Tongue (tissue), 2 donors: ENCODE data around the gene REC8. TPM values are rescaled to one million over a fixed set of nuclear protein-coding genes. Genes with fewer than 3 reads are reported as not detected.
"Not testable (repeated sequence)": the region's sequence is repeated elsewhere in the genome, so short reads cannot be mapped to it uniquely, and the experiment has no call there.

Source experiments
- DNase-seq: peaks from one replicate; pipeline ENCODE4 v3.0.0-alpha.2; 2015
- total RNA-seq: library from RNA; depleted of rRNA; stranded (reverse); fragments of >200 nt; gene quantifications from one replicate; pipeline ENCODE4 v1.2.3, GENCODE V29; 2014

Gene REC8
- total RNA-seq, 1 donor from 2014 or later: 8.6 TPM

DNA sequence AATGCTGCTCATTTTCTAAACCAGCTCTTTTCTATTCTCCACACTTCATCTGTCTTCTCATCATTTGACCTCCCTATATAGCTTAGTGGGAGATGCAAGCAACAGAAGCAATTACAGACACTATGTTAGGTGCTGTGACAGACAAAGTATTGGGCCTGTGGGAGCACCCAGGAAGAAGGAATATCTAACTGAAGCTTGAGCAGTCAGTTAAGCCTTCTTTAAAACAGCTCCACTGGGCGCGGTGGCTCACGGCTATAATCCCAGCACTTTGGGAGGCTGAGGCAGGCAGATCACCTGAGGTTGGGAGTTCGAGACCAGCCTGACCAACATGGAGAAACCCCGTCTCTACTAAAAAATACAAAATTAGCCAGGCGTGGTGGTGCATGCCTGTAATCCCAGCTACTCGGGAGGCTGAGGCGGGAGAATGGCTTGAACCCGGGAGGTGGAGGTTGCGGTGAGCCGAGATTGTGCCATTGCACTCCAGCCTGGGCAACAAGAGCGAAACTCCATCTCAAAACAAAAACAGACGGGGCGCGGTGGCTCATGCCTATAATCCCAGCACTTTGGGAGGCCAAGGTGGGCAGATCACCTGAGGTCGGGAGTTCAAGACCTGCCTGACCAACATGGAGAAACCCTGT is 31.5 kb downstream of the REC8 start:
- DNase-seq: not testable (repeated sequence)

DNA sequence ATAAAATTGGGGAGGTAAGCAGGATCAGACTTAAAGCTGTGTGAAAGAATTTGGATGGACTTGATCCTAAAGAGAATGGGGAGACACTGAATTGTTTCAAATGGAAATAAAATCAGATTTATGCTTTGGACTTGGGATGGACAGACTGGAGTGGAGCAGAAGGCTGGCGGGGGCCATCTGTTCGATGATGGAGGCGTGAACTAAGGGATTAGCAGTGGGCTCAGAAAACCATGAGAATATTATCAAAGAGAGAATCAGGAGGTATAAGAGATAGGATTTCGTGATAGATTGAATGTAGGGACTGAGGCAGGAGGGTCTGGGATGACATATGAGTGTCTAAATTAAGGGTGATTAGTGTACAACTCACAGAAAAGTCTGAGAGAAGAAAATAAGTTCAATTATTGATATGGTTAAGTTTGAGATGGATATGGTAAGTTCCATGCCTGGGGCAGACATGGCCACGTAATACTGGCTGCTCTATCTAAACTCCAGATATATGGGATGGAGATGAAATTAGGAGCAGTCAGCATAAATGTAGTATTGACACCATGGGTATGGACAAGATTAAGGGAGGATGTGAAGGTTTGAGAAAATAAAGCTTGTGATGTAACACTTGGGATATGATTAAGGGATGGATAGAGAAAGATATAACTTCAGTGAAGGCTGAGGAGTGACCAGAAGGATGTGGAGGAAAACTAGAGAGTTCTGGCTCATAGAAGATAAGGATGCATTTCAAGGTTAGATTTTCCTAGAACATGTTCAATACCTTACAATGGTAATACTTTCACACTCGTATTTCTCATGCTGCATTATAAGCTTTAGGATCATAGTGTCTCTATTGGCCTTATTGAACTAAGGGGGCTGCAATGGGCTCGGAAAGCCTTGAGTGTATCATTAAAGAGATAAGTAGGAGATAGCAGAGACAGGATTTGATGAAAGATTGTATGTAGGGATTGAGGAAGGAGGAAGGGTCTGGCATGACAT is 32.6 kb downstream of the REC8 start:
- DNase-seq: no peak

DNA sequence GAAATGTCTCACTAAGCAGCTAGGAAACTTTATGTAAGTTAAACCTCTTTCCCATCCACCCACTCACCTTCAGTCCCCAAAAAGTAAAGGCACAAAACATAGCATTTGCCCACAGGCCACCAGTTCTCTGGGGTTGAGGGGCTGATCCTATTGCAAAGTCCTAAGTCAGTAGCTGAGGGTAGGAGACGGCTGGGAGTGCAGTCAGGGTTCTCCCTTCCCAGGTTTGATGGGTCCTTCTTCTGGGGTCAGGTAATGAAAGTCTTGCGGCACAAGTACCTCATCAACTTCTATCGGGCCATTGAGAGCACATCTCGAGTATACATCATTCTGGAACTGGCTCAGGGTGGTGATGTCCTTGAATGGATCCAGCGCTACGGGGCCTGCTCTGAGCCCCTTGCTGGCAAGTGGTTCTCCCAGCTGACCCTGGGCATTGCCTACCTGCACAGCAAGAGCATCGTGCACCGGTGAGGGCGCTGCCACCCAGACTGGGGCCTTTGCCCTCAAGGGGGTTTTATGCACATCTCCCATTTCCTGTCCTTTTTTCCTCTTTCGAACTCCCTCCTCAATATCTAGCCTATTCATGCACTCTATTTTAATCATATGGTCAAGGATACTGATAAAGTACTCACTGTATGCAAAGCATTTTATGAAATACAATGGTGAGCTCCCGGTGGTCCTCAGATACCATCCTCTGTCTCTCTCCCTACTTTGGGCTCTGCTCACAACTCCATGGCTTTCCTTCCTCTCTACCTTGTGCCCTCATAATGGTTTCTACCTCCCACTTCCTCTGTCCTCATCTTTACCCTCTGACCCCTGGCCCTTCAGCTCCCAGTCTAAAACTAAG is 34.6 kb downstream of the REC8 start:
- no peak for DNase-seq

DNA sequence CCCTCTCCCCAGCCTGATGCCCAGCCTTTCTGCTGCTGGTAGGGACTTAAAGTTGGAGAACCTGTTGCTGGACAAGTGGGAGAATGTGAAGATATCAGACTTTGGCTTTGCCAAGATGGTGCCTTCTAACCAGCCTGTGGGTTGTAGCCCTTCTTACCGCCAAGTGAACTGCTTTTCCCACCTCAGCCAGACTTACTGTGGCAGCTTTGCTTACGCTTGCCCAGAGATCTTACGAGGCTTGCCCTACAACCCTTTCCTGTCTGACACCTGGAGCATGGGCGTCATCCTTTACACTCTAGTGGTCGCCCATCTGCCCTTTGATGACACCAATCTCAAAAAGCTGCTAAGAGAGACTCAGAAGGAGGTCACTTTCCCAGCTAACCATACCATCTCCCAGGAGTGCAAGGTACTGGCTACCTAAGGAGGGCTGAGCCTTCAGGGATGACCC is 35.2 kb downstream of the REC8 start:
- DNase-seq: no peak

DNA sequence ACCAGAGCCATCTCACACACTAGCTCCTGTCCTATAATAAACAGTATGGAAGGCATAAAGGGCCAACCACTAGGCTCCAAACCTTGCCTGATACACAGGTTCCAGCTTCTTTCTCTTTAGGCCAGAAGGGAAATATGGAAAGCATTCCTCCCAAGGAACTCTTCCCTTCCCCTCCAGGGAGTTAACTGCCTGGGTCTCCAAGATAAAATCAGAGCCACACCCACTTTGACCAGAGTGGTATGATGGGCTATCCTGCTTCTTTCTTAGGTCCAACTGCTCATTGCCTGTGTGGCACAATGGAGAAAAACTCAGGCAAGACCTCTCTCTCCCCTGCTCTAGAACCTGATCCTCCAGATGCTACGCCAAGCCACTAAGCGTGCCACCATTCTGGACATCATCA is 35.7 kb downstream of the REC8 start:
- no peak for DNase-seq

DNA sequence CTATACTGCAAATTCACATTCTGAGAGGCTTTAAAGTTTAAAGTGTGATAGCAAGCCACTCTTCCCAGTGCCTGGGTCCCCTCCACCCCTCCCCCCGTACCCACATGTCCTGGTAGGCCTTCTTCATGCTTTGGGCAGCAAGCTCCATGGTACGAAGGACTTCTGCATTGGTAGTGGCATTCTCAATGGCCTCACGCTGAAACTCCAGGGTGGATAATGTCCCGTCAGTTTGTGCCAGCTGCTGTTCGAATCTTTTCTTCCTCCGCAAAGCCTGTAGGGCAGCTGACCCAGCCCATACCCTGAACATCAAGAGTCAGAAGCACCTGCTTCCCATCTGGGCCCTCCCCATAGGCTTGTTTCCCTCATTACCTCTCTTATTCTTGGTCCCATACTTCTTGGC is 39.4 kb downstream of the REC8 start:
- DNase-seq: no peak

DNA sequence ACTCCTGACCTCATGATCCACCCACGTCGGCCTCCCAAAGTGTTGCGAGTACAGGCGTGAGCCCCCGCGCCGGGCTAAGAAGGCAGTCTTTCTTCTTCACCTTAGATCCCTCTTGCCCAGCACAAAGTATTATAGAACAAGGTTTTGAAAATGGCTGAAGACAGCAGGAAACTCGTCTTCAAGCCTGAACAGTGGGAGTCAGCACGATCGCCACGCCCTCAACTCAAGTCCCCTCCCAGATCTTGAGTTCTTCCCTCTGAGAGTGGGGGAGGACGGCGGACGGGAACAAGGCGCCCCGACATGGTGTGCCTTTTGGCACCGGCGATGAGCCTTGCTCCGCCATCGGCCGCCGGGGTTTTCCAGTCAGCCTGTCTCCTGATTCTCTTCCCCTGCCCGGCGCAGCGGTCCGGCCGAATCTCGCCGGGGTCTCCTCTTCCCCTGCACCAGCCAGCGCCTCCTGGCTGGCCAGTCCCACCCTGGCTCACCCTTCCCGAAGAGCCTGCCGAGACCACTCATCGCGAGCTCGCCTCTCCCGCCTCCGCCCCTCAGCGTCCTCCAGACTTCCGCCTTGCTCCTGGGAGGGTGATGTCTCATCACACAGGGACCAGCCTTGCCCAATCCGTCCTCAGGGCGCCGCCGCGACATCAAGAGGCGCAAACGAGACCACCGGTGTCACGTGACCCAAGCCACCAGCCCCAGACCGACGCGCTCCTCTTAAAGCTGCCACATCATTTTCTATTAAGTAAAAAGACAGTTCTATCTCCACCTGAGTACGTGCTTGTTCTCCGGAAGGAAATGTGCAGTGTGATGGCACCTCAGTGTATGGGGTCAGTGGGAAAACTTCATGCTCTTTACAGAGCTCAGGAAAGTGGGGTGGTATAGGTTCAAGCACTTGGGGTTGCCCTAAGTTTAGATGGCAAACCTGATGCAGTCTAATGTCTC is 41.3 kb downstream of the REC8 start, which contains the start of gene CHMP4A:
Gene CHMP4A, minus strand, starts transcription at position 565 of the 942 bp plus-strand sequence. Its CDS starts 49 bp downstream, at position 516.
- DNase-seq: peak; percentile 99

DNA sequence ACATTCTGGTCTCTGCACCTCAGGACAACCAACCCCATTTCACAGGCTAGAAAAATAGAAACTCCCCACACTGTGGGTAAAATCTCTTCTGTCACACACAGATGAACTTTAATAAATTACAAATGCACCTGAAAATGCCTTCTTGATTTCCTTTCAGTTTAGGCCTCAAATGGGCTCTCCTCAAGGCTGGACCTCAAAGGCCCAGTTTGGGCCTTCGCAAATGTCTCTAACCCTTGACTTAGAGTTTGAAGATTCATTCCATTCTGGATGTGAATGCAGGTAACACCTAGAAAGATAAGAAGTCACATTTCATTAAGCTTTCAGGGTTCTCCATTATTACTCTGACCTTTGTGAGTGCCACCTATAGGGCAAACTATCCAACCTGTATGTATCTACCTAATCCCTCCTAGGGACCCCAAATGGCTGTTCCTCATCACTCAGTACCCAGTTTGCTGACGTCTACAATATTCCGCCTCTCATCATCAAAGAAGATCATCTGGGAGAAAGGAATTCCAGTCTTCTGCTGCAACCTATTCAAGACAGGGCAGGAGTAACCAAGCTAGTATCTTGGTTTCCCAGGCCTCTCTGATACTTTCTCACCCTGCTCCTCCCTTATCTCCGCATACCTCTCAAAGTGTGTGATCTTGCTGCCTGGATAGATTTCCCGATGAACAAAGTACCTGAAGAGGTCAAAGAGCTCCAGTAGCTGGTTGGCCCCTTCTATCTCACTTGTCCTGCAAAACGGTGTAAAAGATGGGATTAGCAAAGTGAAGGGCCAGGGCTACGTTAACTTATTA is 42.2 kb downstream of the REC8 start:
- DNase-seq: no peak

DNA sequence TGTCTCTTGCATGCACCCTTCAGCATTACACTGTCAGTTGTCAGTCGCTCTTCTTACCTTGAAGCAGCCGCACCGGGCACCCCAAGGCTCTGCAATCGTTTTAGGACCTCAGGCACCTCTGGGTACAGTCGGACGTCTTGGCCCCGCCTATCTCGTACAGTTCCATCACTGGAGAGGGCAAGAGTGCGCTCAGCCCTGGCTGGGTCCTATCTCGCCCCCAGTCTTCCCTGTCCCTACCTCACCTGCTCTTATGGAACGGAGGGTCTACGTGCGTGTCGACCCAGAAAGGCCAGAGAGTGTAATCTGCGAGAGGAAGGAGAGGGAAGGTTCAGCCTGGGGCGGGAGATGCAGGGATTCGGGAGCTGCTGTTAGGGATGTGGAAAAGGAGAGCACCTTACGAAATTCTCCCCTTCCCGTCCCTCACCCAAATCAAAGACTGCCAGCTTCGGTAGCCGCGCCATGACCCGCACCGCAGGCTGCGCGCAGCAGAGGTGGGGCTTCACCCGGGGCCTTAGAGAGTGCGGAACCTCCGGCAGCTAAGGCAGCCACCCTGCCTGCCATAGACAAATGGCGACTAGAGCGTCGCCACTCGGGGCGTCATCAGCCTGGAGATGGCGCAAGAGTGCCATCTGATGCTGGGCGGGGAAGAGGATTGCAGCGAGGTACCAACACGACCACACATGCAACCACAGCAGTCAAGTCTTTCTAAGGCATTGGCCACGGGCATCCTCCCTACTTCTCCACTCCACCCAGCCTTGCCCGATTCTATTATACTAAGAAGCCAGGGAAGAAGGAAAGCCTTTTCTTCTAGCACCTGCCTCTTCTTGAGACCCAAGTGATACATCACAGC is 43.8 kb downstream of the REC8 start, which contains the start of gene MDP1:
Gene MDP1, minus strand, starts transcription at position 572 of the 850 bp plus-strand sequence. Its CDS starts 111 bp downstream, at position 461.
- DNase-seq: peak; percentile 94

DNA sequence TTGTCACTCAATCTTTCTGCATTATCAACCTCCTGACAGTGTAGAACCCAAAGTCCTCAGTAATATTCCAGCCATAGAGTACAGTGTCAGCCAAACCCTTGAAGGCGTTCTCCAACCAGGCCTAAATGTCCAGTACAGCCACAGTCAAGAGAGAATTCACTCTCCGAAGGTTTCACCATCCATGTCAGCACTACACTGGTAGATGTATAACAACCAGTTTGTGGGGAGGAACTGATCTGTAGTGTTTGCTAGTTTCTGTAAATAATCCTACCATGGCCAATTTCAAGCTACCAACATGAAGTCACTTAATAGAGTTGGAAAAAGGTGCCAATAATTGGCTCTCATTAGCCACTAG is 44.4 kb downstream of the REC8 start:
- DNase-seq: no peak

DNA sequence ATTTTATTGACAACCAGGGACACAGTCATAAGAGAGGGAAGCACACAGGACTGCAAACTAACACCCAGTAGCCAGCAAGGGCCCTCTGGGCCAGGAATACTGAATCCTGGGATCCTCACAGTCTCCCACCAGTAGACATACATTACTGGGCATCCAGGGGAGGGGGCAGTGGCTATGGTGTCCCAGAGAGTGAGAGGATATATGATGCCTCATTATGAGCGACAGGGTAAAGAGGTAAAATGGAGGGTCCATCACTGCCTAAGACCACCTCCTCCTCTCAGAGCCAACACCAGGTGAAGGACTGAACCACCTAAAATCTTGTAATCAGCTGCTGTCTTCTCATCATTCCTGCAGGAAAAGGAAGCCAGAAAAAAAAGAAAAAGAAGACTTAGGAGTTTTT is 45.0 kb downstream of the REC8 start:
- not testable (repeated sequence) for DNase-seq

DNA sequence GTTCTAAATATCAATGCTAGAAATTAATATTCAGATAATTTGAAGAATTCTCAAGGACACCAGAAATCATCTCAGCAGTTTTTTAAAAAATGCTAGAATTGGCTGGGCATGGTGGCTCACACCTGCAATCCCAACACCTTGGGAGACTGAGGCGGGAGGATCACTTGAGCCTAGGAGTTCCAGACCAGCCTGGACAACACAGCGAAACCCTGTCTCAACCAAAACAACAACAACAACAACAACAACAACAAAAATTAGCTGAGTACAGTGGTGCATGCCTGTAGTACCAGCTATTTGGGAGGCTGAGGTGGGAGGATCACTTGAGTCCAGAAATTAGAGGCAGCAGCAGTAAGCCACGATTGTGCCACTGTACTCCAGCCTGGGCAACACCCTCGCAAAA is 47.2 kb downstream of the REC8 start:
- no peak for DNase-seq

DNA sequence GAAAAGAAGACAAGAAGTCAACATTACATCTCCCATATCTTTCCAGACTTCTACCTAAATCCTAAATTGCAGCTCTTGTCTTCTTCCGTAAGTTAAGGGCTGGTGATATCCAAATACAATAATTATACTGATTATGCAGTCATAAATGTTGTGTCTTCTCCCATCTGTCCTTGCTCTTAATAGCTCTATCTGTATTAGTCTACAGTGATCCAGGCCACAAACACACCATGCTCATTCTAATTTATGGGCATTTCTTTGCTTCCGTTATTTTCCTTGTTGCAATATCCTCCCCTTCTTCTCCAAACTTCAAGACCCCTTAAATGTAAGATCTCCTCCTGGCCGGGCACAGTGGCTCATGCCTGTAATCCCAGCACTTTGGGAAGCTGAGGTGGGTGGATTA is 47.6 kb downstream of the REC8 start:
- DNase-seq: no peak

DNA sequence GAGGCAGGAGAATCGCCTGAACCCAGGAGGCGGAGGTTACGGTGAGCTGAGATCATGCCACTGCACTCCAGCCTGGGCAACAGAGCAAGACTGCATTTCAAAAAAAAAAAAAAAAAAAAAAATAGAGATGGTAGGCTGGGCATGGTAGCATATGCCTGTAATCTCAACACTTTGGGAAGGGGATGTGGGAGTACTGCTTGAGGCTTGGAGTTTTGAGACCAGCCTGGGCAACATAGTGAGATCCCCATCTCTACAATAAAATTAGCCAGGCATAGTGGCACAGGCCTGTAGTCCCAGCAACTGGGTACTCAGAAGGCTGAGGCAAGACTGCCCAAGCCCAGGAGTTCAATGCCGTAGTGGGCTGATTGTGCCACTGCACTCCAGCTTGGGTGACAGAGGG is 51.1 kb downstream of the REC8 start:
- DNase-seq: not testable (repeated sequence)

DNA sequence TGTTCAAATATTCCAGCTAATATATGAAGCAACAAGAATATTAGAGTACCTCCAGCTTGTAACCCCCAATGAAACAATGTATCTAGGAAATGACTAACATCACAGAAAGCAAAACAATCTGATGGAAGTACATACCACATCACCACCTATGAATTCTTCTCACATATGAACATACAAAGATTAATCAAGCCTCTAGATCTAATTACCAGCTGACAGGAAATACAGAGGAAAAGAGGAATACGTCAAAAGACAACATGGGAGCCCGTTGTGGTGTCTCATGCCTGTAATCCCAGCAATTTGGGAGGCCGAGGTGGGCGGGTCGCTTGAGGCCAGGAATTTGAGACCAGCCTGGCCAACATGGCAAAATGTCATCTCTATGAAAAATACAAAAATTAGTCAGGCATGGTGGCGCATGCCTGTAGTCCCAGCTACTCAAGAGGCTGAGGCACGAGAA is 52.8 kb downstream of the REC8 start:
- DNase-seq: no peak

DNA sequence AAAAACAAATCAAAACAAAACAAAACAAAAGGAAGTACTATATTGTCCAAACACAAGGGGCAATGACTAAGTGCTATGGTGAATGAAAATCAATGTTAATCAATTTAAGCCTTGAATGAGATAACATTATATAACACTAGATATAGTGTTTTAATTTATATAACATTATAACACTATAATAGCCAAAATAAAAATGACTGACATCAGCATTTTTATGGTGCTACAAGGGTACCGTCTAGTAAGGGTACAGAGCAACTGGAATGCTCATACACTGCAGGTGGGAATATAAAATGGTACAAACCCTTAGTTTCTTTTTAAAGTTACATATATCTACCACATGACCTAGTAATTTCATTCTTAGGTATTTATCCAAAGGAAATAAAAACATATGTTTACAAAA is 54.6 kb downstream of the REC8 start:
- DNase-seq: no peak

DNA sequence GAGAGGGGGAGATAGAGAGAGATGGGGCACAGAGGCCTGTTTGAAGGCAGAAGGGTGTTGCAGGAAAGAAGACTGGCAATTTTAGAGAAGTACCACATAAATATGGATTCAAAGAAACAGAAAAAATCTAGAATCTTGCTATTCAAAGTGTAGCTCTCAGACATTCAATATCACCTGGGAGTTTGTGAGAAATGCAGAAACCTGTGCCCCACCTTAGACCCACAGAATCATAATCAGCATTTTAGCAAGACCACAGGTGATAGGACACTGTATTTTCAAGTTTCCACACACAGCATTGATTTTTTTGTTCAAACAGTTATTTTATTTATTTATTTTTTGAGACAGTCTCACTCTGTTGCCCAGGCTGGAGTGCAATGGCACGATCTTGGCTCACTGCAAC is 57.0 kb downstream of the REC8 start:
- DNase-seq: no peak
